ENCODE results near the gene FNDC4. TPM values are rescaled to one million over a fixed set of nuclear protein-coding genes. Genes with fewer than 3 reads are reported as not detected.

Gene FNDC4
- total RNA-seq, 1 experiment from 2014 or later = 1.2 TPM

GRCh38 chr2:27441958-27442919, 52.8 kb downstream of the FNDC4 start, which contains the start of gene KRTCAP3:
Gene KRTCAP3, plus strand, starts transcription at chr2:27442381. Its CDS starts 32 bp downstream, at chr2:27442413.
- DNase-seq (ENCODE audit: low read depth, low spot score) = no peak
- in situ Hi-C loops (cut with HindIII; ENCODE audit: low pct_unique_long_range_greater_than_20kb, low sequenced_read_pairs) = no loop called here

Small RNAs within 50 kb of the gene (small RNA-seq; reads per million reads assigned to genes)
- 0 reads per million in 2 experiments for gene RNU6-986P

Other genes with a start within 250 kb of the FNDC4 start
- gene SLC30A3, start 232.2 kb downstream of the FNDC4 start, total RNA-seq (2014; rRNA removed; shearing (Covaris generic)) = 0.24 and 1.2 TPM in 2 replicates
- not detected in 2 replicates for gene DNAJC5G, start 219.8 kb downstream of the FNDC4 start, total RNA-seq (2014; rRNA removed; shearing (Covaris generic))
- gene TRIM54, start 212.8 kb downstream of the FNDC4 start, total RNA-seq (2014; rRNA removed; shearing (Covaris generic)) = not detected in 2 replicates
- 2.3 and 6.0 TPM in 2 replicates for gene UCN, start 186.8 kb downstream of the FNDC4 start, total RNA-seq (2014; rRNA removed; shearing (Covaris generic))
- gene MPV17, start 172.1 kb downstream of the FNDC4 start, total RNA-seq (2014; rRNA removed; shearing (Covaris generic)) = 268 and 286 TPM in 2 replicates
- 99.9 and 100.0 TPM in 2 replicates for gene GTF3C2, start 138.4 kb downstream of the FNDC4 start, total RNA-seq (2014; rRNA removed; shearing (Covaris generic))
- gene EIF2B4, start 124.9 kb downstream of the FNDC4 start, total RNA-seq (2014; rRNA removed; shearing (Covaris generic)) = 32.8 and 36.9 TPM in 2 replicates
- gene SNX17, start 124.6 kb downstream of the FNDC4 start, total RNA-seq (2014; rRNA removed; shearing (Covaris generic)) = 229 and 234 TPM in 2 replicates
- gene ZNF513, start 114.5 kb downstream of the FNDC4 start, total RNA-seq (2014; rRNA removed; shearing (Covaris generic)) = 9.3 and 10.1 TPM in 2 replicates
- gene PPM1G, start 85.6 kb downstream of the FNDC4 start, total RNA-seq (2014; rRNA removed; shearing (Covaris generic)) = 111 and 116 TPM in 2 replicates
- gene NRBP1, start 66.6 kb downstream of the FNDC4 start, total RNA-seq (2014; rRNA removed; shearing (Covaris generic)) = 66.0 and 66.8 TPM in 2 replicates
- not detected in 2 replicates for gene KRTCAP3, start 52.8 kb downstream of the FNDC4 start, total RNA-seq (2014; rRNA removed; shearing (Covaris generic))
- gene IFT172, start 5.5 kb downstream of the FNDC4 start, total RNA-seq (2014; rRNA removed; shearing (Covaris generic)) = 17.1 and 23.4 TPM in 2 replicates
- gene GCKR, start 1.6 kb upstream of the FNDC4 start, total RNA-seq (2014; rRNA removed; shearing (Covaris generic)) = not detected in 2 replicates
- 6.2 and 7.3 TPM in 2 replicates for gene ZNF512, start 87.8 kb upstream of the FNDC4 start, total RNA-seq (2014; rRNA removed; shearing (Covaris generic))
- 10.9 and 14.1 TPM in 2 replicates for gene CCDC121, start 133.8 kb upstream of the FNDC4 start, total RNA-seq (2014; rRNA removed; shearing (Covaris generic))
- 39.8 and 40.5 TPM in 2 replicates for gene GPN1, start 133.8 kb upstream of the FNDC4 start, total RNA-seq (2014; rRNA removed; shearing (Covaris generic))
- gene SUPT7L, start 168.4 kb upstream of the FNDC4 start, total RNA-seq (2014; rRNA removed; shearing (Covaris generic)) = 49.4 and 54.7 TPM in 2 replicates
- gene SLC4A1AP, start 168.7 kb upstream of the FNDC4 start, total RNA-seq (2014; rRNA removed; shearing (Covaris generic)) = 36.6 and 39.8 TPM in 2 replicates

All from SK-MEL-5 (cell line).